ENCODE data around the gene CKB.

The CKB gene

GRCh38 chr14:103485504-103485903 is 37.1 kb downstream of the CKB start:
- ATAC-seq: no peak
- no peak for DNase-seq

- DNase-seq: no peak
- ATAC-seq: no peak
Measured at GRCh38 chr14:103483600-103483999, 39.0 kb downstream of the CKB start.

- ATAC-seq: peak; percentile 61
- no peak for DNase-seq
Measured at GRCh38 chr14:103480595-103480994, 42.0 kb downstream of the CKB start.

GRCh38 chr14:103476631-103477030 is 46.0 kb downstream of the CKB start:
- DNase-seq: no peak
- ATAC-seq: no peak

- no peak for ATAC-seq
- DNase-seq: no peak
Measured at GRCh38 chr14:103476065-103476464, 46.6 kb downstream of the CKB start.

GRCh38 chr14:103474893-103475292 is 47.7 kb downstream of the CKB start:
- no peak for DNase-seq
- ATAC-seq: no peak

- ATAC-seq (no peak), DNase-seq (no peak)
Measured at GRCh38 chr14:103472939-103473338, 49.7 kb downstream of the CKB start.
